ENCODE data around the gene RNF125.

The RNF125 gene

GRCh38 chr18:32104516-32104915, 85.9 kb downstream of the RNF125 start:
- H3K9me3 ChIP-seq (ENCODE audit: control extremely low read depth in 1 of 5, control insufficient read depth in 4 of 5, insufficient read depth in 2 of 5, low read depth in 1 of 5, low read length in 4 of 5), result no peaks in the 10 kb centered on the region
- no CpG with 5 or more reads among the region's 2 CpGs for WGBS (ENCODE audit: insufficient coverage)
- H3K4me1 ChIP-seq (ENCODE audit: control extremely low read depth in 1 of 4, control insufficient read depth in 4 of 4, insufficient read depth in 4 of 4, low read length in 3 of 4), result no peaks in the 10 kb centered on the region
- no peaks in the 10 kb centered on the region for H3K27me3 ChIP-seq (replicated peaks in 2 of 5; ENCODE audit: control insufficient read depth in 4 of 5, insufficient read depth in 5 of 5, low read length in 4 of 5)
- H3K4me3 ChIP-seq (ENCODE audit: control insufficient read depth in 1 of 7, extremely low read depth in 1 of 7, insufficient read depth in 4 of 7, low read depth in 2 of 7, low read length in 6 of 7), result no peak overlapping the region
- no peak overlapping the region for H3K27ac ChIP-seq (ENCODE audit: insufficient read depth in 1 of 2, low read depth in 1 of 2, low read length in 2 of 2, poor library complexity in 1 of 2, severe bottlenecking in 2 of 2)
- ChIA-PET CTCF (interaction anchor here (0.7 to 1.5 kb wide), 3 partner anchors 9 to 32 kb away, joined by 4 read pairs; no protein-coding TSS in a partner anchor), POLR2A (no interaction called here)
- peaks cover 3 to 15% (median 10%) of the 10 kb centered on the region in 4 experiments for H3K36me3 ChIP-seq (ENCODE audit: control insufficient read depth in 4 of 4, insufficient read depth in 4 of 4, low read length in 3 of 4)
- DNase-seq, result no peak

GRCh38 chr18:32110005-32110404, 91.4 kb downstream of the RNF125 start:
- ChIA-PET POLR2A (interaction anchor here (0.7 kb wide), 1 partner anchor 36 kb away, joined by 3 read pairs; no protein-coding TSS in a partner anchor), CTCF (no interaction called here)
- H3K9me3 ChIP-seq (ENCODE audit: control extremely low read depth in 1 of 5, control insufficient read depth in 4 of 5, insufficient read depth in 2 of 5, low read depth in 1 of 5, low read length in 4 of 5), result no peaks in the 10 kb centered on the region
- no peak for DNase-seq
- whole genome bisulfite sequencing (ENCODE audit: insufficient coverage), result 100% methylated on average over 1 of the region's 3 CpGs
- peaks cover 2 to 29% (median 18%) of the 10 kb centered on the region in 4 experiments for H3K36me3 ChIP-seq (ENCODE audit: control insufficient read depth in 4 of 4, insufficient read depth in 4 of 4, low read length in 3 of 4)
- no peaks in the 10 kb centered on the region for H3K27me3 ChIP-seq (replicated peaks in 2 of 5; ENCODE audit: control insufficient read depth in 4 of 5, insufficient read depth in 5 of 5, low read length in 4 of 5)
- no peaks in the 10 kb centered on the region for H3K4me1 ChIP-seq (ENCODE audit: control extremely low read depth in 1 of 4, control insufficient read depth in 4 of 4, insufficient read depth in 4 of 4, low read length in 3 of 4)
- H3K27ac ChIP-seq (ENCODE audit: insufficient read depth in 1 of 2, low read depth in 1 of 2, low read length in 2 of 2, poor library complexity in 1 of 2, severe bottlenecking in 2 of 2), result no peak overlapping the region
- H3K4me3 ChIP-seq (ENCODE audit: control insufficient read depth in 1 of 7, extremely low read depth in 1 of 7, insufficient read depth in 4 of 7, low read depth in 2 of 7, low read length in 6 of 7), result no peak overlapping the region

- H3K4me3 ChIP-seq (ENCODE audit: control insufficient read depth in 1 of 7, extremely low read depth in 1 of 7, insufficient read depth in 4 of 7, low read depth in 2 of 7, low read length in 6 of 7), result no peak overlapping the region
- no peaks in the 10 kb centered on the region for H3K4me1 ChIP-seq (ENCODE audit: control extremely low read depth in 1 of 4, control insufficient read depth in 4 of 4, insufficient read depth in 4 of 4, low read length in 3 of 4)
- no peak for DNase-seq
- no peaks in the 10 kb centered on the region for H3K9me3 ChIP-seq (ENCODE audit: control extremely low read depth in 1 of 5, control insufficient read depth in 4 of 5, insufficient read depth in 2 of 5, low read depth in 1 of 5, low read length in 4 of 5)
- H3K36me3 ChIP-seq (ENCODE audit: control insufficient read depth in 4 of 4, insufficient read depth in 4 of 4, low read length in 3 of 4), result peaks cover 6 to 38% (median 25%) of the 10 kb centered on the region in 4 experiments
- H3K27me3 ChIP-seq (replicated peaks in 2 of 5; ENCODE audit: control insufficient read depth in 4 of 5, insufficient read depth in 5 of 5, low read length in 4 of 5), result no peaks in the 10 kb centered on the region
- ChIA-PET POLR2A (interaction anchor here (0.6 kb wide), 1 partner anchor 1034 kb away, joined by 3 read pairs; no protein-coding TSS in a partner anchor), CTCF (no interaction called here)
- no peak overlapping the region for H3K27ac ChIP-seq (ENCODE audit: insufficient read depth in 1 of 2, low read depth in 1 of 2, low read length in 2 of 2, poor library complexity in 1 of 2, severe bottlenecking in 2 of 2)
- WGBS (ENCODE audit: insufficient coverage), result 84% methylated on average over 3 of the region's 3 CpGs
These were observed 93.1 kb downstream of the RNF125 start for GRCh38 chr18:32111706-32112105.

GRCh38 chr18:32112826-32113225, 94.2 kb downstream of the RNF125 start:
- Histone ChIP-seq H3K9me3 (ENCODE audit: control extremely low read depth in 1 of 5, control insufficient read depth in 4 of 5, insufficient read depth in 2 of 5, low read depth in 1 of 5, low read length in 4 of 5) (no peaks in the 10 kb centered on the region), H3K4me3 (ENCODE audit: control insufficient read depth in 1 of 7, extremely low read depth in 1 of 7, insufficient read depth in 4 of 7, low read depth in 2 of 7, low read length in 6 of 7) (no peak overlapping the region), H3K27ac (ENCODE audit: insufficient read depth in 1 of 2, low read depth in 1 of 2, low read length in 2 of 2, poor library complexity in 1 of 2, severe bottlenecking in 2 of 2) (no peak overlapping the region), H3K4me1 (ENCODE audit: control extremely low read depth in 1 of 4, control insufficient read depth in 4 of 4, insufficient read depth in 4 of 4, low read length in 3 of 4) (no peaks in the 10 kb centered on the region), H3K27me3 (replicated peaks in 2 of 5; ENCODE audit: control insufficient read depth in 4 of 5, insufficient read depth in 5 of 5, low read length in 4 of 5) (no peaks in the 10 kb centered on the region), H3K36me3 (ENCODE audit: control insufficient read depth in 4 of 4, insufficient read depth in 4 of 4, low read length in 3 of 4) (peaks cover 13 to 43% (median 28%) of the 10 kb centered on the region in 4 experiments)
- ChIA-PET POLR2A (no interaction called here), CTCF (no interaction called here)
- no peak for DNase-seq
- WGBS (ENCODE audit: insufficient coverage), result 66% methylated on average over 2 of the region's 4 CpGs

- 100% methylated on average over 1 of the region's 4 CpGs for WGBS (ENCODE audit: insufficient coverage)
These were observed 95.8 kb downstream of the RNF125 start for GRCh38 chr18:32114293-32114942.

GRCh38 chr18:32122039-32122438, 103.4 kb downstream of the RNF125 start:
- H3K4me3 ChIP-seq (ENCODE audit: control insufficient read depth in 1 of 7, extremely low read depth in 1 of 7, insufficient read depth in 4 of 7, low read depth in 2 of 7, low read length in 6 of 7), result no peak overlapping the region
- peaks cover 15 to 56% (median 32%) of the 10 kb centered on the region in 4 experiments for H3K36me3 ChIP-seq (ENCODE audit: control insufficient read depth in 4 of 4, insufficient read depth in 4 of 4, low read length in 3 of 4)
- H3K9me3 ChIP-seq (ENCODE audit: control extremely low read depth in 1 of 5, control insufficient read depth in 4 of 5, insufficient read depth in 2 of 5, low read depth in 1 of 5, low read length in 4 of 5), result no peaks in the 10 kb centered on the region
- no peak for DNase-seq
- no peaks in the 10 kb centered on the region for H3K27me3 ChIP-seq (replicated peaks in 2 of 5; ENCODE audit: control insufficient read depth in 4 of 5, insufficient read depth in 5 of 5, low read length in 4 of 5)
- POLR2A ChIA-PET, result no interaction called here
- WGBS (ENCODE audit: insufficient coverage), result 100% methylated on average over 2 of the region's 5 CpGs
- no peaks in the 10 kb centered on the region for H3K4me1 ChIP-seq (ENCODE audit: control extremely low read depth in 1 of 4, control insufficient read depth in 4 of 4, insufficient read depth in 4 of 4, low read length in 3 of 4)
- H3K27ac ChIP-seq (ENCODE audit: insufficient read depth in 1 of 2, low read depth in 1 of 2, low read length in 2 of 2, poor library complexity in 1 of 2, severe bottlenecking in 2 of 2), result no peak overlapping the region
- CTCF ChIA-PET, result no interaction called here

More at GRCh38 chr18:32114293-32114942, 95.8 kb downstream of the RNF125 start:
- H3K9me3 ChIP-seq (ENCODE audit: control extremely low read depth in 1 of 5, control insufficient read depth in 4 of 5, insufficient read depth in 2 of 5, low read depth in 1 of 5, low read length in 4 of 5), result no peaks in the 10 kb centered on the region
- no peak overlapping the region for H3K27ac ChIP-seq (ENCODE audit: insufficient read depth in 1 of 2, low read depth in 1 of 2, low read length in 2 of 2, poor library complexity in 1 of 2, severe bottlenecking in 2 of 2)
- peaks cover 13 to 49% (median 31%) of the 10 kb centered on the region in 4 experiments for H3K36me3 ChIP-seq (ENCODE audit: control insufficient read depth in 4 of 4, insufficient read depth in 4 of 4, low read length in 3 of 4)
- ChIA-PET POLR2A (no interaction called here), CTCF (interaction anchor here (1.0 to 1.1 kb wide), 2 partner anchors 9 to 11 kb away, joined by 3 to 4 read pairs; no protein-coding TSS in a partner anchor)
- no peaks in the 10 kb centered on the region for H3K4me1 ChIP-seq (ENCODE audit: control extremely low read depth in 1 of 4, control insufficient read depth in 4 of 4, insufficient read depth in 4 of 4, low read length in 3 of 4)
- no peak overlapping the region for H3K4me3 ChIP-seq (ENCODE audit: control insufficient read depth in 1 of 7, extremely low read depth in 1 of 7, insufficient read depth in 4 of 7, low read depth in 2 of 7, low read length in 6 of 7)
- no peaks in the 10 kb centered on the region for H3K27me3 ChIP-seq (replicated peaks in 2 of 5; ENCODE audit: control insufficient read depth in 4 of 5, insufficient read depth in 5 of 5, low read length in 4 of 5)
- no peak for DNase-seq
